Stimulated activated CD4-positive, alpha-beta T cell treated with anti-CD3 and anti-CD28 coated beads, TNF-alpha, amount 100 ng/mL, for 4 hours (primary cell): ENCODE data around the gene ADCY5.

Source experiments
- DNase-seq, 3 experiments: peaks; one replicate each; pipeline ENCODE4 v3.0.0-alpha.2; 2020; ENCODE audit warnings: low read depth in 3 of 3

Gene ADCY5

DNA sequence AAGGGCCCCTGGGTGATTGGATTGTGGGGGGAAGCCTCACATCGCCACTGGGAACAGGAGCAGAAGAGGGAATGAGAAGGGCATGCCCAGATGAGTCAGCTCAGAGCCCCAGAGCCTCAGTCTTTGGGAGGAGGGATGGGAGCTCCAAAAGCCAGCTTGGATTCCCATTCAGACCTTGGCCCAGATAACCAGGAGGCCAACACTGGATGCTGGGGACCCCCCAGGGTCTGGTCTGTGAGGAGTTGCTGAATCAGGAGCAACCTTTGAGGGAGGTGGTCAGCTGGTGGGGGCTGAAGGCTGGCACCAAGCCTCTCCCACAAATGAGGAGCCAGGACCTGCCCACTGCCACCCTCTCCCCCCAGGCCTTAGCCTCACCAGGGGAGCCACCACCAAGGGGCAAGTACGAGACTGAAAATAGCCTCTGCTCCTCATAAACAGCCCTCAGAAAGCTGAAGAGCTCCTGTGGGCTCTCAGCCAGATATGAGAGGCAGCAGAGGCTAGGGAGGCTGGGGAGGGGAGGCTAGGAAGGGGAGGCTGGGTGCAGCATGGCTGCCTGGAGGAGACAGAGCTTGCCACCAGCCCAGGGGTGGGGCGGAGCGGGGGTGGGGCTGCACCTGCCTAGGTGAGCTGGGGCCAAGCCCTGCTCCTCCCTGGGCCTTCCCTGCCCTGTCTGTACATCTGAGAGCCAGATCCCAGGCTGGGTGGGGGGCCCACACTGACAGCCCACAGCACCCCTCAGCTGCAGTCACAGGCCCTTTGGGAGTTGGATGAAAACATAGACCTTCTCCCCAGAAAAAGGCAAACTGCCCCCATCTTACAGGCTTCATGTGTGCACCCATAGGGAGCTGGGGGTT lies 147.3 kb downstream of the ADCY5 start:
- DNase-seq: no peak

DNA sequence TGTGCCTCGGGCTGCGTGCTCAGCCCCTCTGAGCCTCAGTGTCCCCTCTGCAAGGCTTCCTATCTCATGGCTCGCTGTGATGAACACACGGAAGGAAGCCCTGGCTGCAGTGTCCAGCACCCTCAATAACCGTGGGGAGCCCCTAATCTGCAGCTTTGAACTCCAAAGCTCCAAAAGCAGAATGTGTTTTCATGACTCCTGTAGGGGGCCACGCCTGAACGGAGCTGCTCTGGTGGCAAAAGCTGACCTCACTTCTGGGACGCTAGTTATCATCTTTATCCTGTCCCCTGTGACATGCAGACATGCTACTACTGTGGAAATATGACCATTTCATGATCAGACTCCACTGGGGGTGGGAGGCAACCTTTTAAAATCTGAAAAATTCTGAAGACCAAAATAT lies 148.3 kb downstream of the ADCY5 start:
- no peak for DNase-seq

DNA sequence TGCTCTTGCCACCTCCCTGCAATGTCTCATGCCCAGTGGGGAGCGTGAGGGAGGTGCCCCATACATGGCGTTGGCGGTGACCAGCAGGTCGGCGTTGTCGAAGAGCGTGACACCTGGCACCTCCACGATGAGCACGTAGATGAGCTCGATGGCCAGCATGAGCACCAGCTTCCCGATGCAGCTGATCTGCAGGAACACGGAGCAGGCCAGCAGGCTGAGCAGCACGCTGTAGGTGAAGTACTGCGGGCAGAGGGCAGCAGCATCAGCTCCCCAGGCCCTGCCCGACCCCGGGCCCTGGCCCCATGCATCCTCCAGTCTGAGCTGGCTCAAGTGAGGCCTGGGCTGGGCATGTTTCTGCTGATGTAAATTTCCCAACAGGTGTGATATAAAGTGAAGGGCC lies 148.8 kb downstream of the ADCY5 start:
- no peak for DNase-seq

DNA sequence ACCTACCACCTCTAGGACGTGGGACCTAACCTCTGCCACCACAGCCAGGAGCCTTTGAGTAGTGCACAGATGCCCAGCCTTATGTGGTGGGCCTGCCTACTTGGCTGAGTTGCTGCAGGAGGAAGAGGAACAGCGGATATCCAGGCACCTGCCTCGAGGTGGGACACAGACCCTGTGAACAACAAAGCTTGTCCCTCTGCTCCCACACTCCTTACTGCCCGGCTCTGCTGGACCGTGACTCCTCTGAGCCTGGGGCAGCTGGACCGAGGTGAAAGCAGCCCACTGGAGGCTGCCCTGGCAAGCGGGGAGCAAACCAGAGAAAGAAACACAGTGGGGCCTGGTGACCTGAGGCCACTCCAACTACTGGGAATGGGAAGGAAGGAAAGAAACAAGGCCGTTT lies 149.3 kb downstream of the ADCY5 start:
- DNase-seq: no peak

DNA sequence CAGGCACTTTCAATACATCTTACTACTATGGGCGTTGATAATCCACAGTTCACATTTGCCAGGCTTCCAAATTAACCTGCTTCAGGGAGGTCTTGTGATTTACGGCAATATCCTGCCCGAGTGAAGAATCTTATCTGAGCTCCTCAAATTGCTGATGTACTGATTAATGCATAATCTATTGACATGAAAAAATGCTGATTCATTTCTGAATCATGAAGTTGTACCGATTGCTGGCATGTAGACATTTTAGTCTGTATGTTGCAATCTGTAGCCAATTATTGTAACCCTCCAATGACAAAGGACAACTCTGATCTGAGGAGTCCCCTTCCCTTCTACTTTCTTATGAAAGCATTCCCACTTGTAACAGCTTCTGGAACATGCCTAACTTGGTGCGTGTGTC lies 150.0 kb downstream of the ADCY5 start:
- DNase-seq: no peak

DNA sequence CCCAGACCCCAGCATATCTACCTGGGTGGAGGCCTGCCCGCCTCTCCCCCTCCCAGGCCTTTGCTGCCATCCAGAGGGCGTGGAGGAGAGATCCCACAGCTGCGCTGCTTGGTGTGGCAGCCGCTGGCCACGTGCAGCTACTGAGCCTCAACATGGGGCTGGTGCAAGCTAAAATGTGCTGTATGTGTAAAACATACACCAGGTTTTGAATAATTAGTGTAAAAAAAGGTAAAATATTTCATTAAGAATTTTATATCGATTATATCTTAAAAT lies 151.3 kb downstream of the ADCY5 start:
- DNase-seq: no peak

DNA sequence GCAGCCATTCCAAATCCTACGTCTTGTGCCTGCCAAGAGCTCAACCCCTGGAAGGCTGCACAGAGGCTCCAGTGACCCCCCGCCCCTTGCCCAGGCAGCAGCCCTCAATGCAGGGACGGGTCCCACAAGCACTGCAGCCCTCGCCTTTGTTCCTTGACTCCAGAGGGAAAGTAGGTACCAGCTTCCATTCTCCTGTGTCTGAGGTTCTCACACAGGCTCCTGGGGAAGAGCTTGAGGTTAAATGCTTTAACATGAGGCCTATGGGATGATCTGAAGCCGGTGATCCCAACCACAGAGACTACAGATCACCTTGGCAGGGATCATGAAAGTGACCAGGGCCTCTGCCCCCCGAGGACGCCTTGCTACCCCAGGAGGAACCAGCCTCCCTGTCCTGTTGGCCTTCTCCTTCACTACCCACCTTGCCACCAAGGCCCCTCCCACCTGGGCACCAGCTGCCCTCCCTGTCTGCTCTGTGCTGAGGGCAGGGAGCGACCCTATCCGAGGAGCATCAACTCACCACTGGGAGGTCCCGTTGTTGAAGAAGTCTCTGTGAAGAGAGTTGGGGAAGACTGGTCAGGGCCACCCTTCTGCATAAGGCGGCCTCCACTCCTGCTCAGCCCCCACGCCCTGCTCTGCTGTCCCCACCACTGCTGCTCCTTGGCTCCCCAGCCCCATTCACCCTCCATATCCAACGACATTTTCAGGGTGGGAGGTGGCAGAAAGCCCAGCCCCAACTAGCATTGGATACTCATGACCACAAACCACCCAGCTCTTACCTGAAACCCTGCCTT lies 151.9 kb downstream of the ADCY5 start:
- no peak for DNase-seq

DNA sequence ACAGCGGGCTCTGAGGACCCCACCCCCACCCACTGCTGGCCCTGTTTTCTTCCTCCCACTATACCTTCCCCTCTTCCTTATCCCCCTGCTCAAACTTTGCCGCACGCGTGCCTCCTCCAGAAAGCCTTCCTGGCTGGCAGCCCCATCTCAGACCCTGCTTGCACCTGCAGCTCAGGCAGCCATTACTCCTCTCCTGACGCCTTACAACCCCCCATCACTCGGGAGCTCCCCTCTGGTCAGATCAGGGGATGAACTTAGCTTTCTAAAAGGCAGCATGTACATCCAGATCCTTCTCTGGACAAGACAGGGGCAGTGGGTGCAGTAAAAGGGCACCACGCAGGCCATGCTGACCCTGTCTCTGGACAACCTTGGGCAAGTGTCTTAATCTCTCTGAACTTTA lies 152.6 kb downstream of the ADCY5 start:
- no peak for DNase-seq

DNA sequence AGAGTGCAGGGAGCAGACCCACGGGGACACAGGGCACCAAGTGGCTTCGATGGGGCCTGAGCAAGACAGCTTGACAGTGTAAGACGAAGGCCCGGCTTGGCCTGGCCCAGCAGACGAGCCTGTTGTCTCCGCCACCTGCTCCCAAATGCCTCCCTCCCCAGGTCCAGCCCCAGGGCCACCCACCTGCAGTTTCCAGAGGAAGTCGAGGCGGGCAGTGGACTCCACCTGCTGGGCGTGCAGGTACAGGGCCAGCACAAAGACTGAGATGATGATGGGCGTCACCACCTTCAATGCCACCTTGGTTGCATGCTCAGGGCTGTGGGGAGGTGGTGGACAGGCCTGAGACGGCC lies 153.0 kb downstream of the ADCY5 start:
- DNase-seq: no peak

DNA sequence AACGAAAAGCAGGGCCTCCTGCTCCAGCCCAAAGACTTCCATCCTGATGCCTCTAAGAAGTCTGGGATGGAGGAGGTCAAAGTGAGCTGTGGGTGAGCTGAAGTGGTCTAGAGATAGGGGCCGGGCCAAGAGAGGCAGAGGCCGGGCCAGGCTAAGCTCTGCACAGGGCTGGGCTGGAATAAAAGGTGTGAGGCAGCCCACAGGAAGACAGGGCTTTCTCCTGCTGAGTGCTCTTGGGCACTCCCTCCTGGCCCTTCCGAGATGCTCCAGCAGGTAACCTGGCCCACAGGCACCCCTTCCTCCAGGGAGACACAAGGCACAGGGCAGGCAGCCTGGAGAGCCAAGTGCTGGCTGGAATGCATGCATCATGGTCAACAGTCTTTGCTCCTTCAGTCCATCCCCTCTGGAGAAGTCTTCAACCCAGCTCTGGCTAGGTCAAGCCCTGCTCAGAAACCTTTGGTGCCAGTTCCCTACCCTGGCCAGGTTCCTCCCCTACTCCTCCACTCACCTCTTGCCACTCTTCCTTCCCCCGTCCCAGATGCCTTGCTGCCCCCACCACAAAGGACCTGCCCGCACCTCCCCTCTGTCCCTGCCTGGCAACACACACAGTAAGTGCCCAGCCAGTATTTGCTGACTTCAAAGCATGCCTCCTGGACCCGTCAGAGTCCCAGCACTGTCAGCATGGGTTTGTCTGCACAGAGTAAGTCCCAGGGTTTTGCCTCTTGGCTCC lies 153.6 kb downstream of the ADCY5 start:
- no peak for DNase-seq

DNA sequence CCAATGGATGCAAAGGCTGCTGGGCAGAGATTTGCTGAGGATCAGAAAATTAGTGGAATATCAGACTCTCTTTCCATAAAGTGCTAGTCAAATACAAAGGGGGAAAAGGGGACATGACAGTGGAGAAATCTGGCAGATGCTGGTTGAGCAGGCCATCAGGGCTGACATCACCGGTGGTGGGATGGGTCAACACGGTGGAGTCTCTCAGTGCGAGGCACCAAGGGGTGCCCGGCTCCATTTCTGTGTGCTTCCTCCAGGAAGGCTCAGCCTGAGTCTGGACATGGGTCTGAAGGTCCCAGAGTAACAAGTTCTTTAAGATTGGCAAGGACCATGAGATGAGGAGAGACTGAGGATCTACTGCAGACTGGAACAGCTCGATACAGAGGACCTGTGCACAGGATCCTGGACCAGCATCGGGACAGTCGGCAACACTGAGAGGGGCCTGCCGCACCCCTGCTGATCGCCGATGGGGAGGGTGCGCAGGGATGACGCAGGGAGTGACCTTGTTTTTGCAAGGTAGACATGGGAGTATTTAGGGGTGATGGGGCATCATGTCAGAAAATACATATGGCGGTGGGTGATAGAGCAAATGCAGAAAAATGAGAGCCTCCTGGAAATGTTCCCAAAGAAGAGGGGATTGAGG lies 154.5 kb downstream of the ADCY5 start:
- no peak for DNase-seq

DNA sequence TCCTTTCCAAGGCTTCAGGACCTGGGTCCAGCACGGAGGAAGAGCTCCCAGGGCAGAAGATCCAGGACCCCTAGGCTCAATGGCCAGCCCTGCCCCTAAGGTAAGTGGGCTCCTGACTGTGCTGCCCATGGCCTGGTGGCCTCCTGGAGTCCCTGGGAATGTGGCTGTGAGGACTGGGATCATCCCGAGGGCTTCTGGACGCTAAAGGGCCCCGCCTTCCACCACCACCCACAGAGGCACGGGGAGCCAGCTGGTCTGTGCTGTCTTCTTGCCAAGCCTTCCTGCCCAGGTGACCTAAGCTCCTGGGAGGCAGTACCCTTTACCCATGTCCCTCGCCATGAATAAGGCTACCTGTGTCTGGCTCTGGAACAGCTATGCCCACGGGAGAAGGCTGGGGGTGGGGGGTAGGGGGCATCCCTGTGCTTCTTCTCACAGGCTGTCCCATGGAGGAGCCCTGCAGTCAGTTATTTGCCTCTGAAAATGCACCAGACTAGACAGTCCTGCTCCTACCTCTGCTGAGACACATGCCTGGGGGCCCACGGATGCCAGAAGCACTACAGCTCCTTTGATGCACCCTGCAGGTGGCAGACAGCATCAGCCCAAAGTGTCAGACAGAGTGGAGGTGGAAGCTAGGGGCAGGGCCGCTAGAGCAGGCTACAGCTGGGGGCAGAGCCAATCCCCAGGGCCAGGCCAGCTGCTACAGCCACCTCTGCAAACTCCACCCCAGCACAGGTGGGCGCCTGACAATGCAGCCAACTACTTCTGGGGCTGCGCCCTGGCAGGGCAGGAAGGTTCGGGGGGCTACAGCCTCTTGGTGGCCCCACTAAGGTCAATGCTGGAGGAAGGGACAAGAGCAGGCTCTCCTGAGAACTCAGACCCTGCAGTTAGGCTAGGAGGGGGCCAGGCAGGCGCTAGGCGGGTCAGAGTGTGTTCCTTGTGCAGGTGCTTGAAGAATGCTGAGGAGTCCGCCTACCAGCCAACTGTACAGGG lies 156.3 kb downstream of the ADCY5 start:
- DNase-seq: no peak

DNA sequence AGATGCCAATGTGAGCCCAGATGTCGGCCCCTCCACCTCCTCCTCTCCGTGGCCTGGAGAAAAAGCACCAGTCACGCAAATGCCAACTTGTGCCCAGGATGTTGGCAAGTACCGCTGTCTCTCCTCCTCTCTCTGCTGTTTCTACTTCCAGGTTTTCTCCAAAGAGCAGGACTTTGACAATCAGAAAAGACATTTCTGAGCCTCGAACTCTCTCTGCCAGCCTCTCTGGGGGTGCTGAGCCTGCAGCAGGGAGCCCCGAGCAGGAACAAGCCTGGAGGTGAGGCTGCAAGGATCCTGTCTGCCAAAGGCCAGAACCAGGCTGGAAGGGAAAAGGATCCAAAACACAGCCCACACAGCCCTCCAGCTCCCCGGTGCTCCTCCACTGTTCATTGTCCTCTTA lies 157.5 kb downstream of the ADCY5 start:
- DNase-seq: no peak

DNA sequence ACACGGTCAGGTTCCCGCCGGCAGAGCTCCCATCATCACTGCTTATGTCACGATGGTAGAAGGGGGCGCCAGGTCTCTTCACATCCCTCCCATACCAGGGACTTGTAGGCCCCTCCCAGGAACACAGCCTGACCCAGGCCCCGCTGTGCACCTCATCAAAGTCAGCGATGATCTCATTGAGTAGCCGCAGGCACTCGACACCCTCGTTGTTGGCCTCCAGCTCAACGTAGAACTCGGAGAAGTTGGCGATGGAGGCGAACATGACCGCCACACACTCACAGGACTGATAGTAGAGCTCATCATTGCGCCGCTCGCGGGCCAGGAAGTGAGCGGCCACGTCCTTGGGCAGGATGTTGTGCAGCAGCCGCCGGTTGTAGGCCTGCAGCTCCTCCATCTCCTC lies 157.9 kb downstream of the ADCY5 start:
- no peak for DNase-seq

DNA sequence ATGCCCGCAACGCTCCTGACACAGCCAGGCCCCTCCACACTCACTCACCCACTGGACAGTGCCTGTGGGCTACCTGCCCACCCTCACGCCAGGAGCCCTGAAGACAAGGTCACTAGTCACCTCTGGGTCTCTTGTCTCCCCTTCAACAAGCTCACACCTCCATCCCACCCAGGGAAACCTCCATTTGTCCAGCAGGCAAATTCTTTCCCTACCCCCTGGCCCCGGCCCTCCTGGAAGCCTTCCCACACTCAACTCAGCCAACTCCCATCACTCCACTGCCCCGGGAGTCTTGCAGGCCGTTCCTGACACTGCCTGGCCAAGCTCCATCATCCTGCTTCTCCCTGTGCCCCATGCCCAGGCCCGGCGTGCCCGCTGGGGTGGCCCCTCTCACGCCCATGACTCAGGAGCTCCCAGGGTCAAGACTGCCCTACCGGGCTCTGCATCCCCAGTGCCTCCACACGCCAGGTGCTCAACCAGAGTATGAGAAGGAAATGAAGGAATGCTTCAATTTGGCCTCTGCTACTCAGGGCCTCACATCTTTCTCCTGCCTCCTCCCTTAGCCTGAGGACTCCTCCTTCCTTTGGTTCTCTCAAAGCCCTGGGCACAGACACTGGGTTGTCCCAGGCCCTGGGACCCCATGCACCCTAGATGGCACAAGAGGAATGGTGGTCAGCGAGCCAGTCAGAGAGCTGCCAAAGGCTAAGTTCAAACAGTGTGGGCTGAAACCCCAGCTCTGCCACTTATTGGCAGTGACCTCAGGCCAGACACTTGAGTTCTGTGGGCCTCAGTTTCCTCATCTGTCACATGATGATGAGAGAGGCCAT lies 158.6 kb downstream of the ADCY5 start:
- DNase-seq: no peak

DNA sequence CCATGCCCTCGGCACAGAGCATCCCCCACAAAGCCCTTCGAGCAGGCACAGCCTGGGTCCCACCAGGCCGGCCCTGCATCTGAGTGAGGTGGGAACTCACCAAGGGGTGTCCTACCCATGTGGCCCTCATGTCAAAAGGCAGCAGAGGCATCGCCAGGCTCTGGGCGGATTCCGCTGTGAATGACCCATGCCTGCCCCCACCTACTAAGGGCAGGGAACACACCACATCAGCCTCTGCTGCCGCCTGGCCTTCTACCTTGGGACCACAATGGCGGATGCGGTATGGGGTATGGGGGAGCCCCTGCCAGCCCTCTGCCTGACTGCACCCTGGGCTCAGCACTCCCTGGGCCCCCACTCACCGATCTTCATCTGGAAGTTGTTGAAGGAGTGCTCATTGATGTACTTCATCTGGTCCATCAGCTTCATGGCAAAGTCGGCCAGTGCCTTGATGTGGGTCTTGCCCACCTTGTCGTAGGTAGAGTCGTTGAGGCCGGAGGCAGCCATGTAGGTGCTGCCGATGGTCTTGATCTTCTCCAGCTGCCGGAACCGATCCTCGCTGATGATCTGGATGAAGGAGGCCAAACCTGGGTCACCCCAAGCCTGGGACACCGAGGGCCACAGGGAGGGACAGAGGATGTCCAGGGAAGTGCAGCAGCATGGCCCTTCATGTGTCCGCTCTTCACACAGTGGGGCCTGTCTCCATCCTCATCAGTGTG lies 159.3 kb downstream of the ADCY5 start:
- DNase-seq: no peak

DNA sequence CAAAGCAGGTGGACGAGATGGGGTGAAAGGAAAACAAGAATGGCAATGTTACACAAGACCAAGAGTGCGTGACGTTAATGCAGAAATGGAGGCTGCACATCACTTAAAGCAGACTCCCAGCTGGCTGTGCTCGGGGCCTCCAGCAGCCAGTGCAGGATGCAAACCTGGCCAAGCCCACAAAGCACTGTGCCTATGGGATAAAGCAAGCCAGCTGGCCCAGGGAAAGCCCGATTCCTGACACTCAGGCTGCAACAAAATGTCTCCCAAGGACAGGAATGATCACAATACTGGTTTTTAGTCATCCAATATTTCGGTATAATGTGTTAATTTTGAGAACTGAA lies 161.0 kb downstream of the ADCY5 start:
- no peak for DNase-seq

DNA sequence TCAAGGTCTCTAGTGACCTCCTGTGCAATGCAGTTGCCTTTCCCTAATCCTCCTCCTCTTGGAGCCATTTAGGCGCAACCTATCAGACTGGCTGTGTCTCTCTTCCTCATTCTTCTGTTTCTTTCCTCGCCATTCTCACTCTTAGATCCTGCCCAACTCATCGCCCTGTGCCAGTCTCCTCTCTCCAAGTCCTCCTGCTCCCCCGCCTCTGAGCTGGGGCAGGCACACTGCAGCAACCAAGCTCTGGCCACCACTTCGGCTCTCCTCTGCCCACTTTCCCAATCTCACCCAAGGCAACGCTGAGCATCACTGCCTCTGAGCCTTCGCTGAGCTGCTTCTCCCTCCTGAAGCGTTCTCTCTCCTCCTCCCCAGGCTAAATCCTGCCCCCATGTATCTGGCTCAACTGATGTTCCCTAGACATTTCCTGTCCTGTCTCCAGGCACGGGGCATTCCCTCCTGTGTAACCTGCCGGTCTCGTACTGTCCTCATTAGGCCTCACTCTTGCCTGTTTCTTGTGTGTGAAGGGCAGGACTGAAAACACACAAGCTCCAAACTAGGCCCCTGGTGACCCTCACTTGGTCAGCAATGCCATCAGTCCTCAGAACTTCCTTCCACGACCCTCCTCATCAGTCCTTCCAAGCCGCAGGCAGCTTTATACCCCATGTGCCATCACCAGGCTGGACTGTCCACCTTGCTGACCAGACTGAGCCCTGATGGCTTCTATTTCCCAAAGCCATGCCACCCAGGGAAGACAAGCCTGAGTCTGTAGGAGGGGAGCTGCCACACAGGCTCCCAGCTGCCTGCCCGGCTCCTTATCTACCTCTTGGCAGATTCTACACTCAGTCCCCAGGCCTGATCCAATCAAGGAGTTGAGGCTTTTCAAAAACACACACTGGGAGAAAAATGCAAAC lies 161.6 kb downstream of the ADCY5 start:
- no peak for DNase-seq
